T-cell (primary cell): ENCODE results near the gene HELZ2. TPM values are rescaled to one million over a fixed set of nuclear protein-coding genes. Genes with fewer than 3 reads are reported as not detected.
"Not testable (repeated sequence)": the region's sequence is repeated elsewhere in the genome, so short reads cannot be mapped to it uniquely, and the experiment has no call there.

Experiments used
- ATAC-seq, 4 experiments: fragments of 200-7000 bp in 3 of 4; fragments of 150-1000 bp in 1 of 4; cut with Tn5 transposase; replicated peaks in 1 of 4; 1 replicate in 3 of 4; 2 replicates in 1 of 4; pipeline ENCODE4 v1.10.0; 2021; ENCODE audit warnings: moderate library complexity in 3 of 4, mild to moderate bottlenecking in 2 of 4, moderate number of reproducible peaks in 1 of 4
- CTCF ChIA-PET, 2 donors: fragments of 300-600 bp; sonication (Branson Sonifier 250); formaldehyde crosslinking; loops; one replicate each; lab custom pipeline; 2022; ENCODE audit warnings: antibody characterized with exemption in 2 of 2; lab: Charles Lee
- POLR2A ChIA-PET, 2 donors: fragments of 300-600 bp; sonication (Branson Sonifier 250); formaldehyde crosslinking; loops; one replicate each; lab custom pipeline; 2022; ENCODE audit warnings: antibody characterized with exemption in 2 of 2; lab: Charles Lee
- DNase-seq, 35 experiments: peaks; one replicate each; pipeline versions ENCODE4 v3.0.0 to v3.0.0-alpha.2; 2013 to 2023
- H3K27ac ChIP-seq: one replicate; pipeline ENCODE4 v1.5.1; 2013; ENCODE audit warnings: low read length
- H3K27me3 ChIP-seq, 2 experiments: replicated peaks in 1 of 2; 1 replicate in 1 of 2; 2 replicates in 1 of 2; pipeline versions ENCODE4 v1.6.1 to v1.7.0; 2013; ENCODE audit warnings: low read length in 1 of 2, mixed read lengths in 1 of 2; ENCODE audit not compliant: control insufficient read depth in 2 of 2, insufficient read depth in 2 of 2; ENCODE audit errors: extremely low read depth in 1 of 2
- H3K36me3 ChIP-seq, 2 donors: 1 replicate in 1 of 2; 2 replicates in 1 of 2; pipeline versions ENCODE4 v1.6.1 to v1.7.0; 2013; ENCODE audit warnings: low read length in 1 of 2; ENCODE audit not compliant: control insufficient read depth in 2 of 2, insufficient read depth in 1 of 2; ENCODE audit errors: extremely low read depth in 1 of 2
- H3K4me1 ChIP-seq, 2 experiments: 1 replicate in 1 of 2; 2 replicates in 1 of 2; pipeline versions ENCODE4 v1.6.1 to v1.7.0; 2013; ENCODE audit warnings: low read length in 2 of 2, mixed read lengths in 1 of 2; ENCODE audit not compliant: insufficient read depth in 2 of 2, control insufficient read depth in 1 of 2; ENCODE audit errors: extremely low read depth in 1 of 2
- H3K4me3 ChIP-seq, 2 donors: 1 replicate in 1 of 2; 2 replicates in 1 of 2; pipeline versions ENCODE4 v1.5.1 to v1.7.0; 2013; ENCODE audit warnings: mild to moderate bottlenecking in 2 of 2, low read length in 1 of 2, moderate library complexity in 1 of 2; ENCODE audit not compliant: control insufficient read depth in 1 of 2; ENCODE audit errors: extremely low read depth in 1 of 2
- H3K9me3 ChIP-seq: 2 replicates; pipeline ENCODE4 v1.7.0; 2013
- H3K27ac Mint-ChIP-seq, 2 donors: one replicate each; pipeline ENCODE4 v1.8.0; 2020 to 2021; ENCODE audit warnings: mild to moderate bottlenecking in 2 of 2, mixed read lengths in 2 of 2
- H3K27me3 Mint-ChIP-seq, 2 donors: one replicate each; pipeline ENCODE4 v1.8.0; 2021 to 2022; ENCODE audit warnings: mixed read lengths in 2 of 2
- H3K36me3 Mint-ChIP-seq: one replicate; pipeline ENCODE4 v1.8.0; 2021; ENCODE audit warnings: mixed read lengths
- H3K4me1 Mint-ChIP-seq, 3 donors: one replicate each; pipeline ENCODE4 v1.8.0; 2020 to 2022; ENCODE audit warnings: mixed read lengths in 3 of 3, mild to moderate bottlenecking in 1 of 3
- H3K4me3 Mint-ChIP-seq, 3 donors: one replicate each; pipeline ENCODE4 v1.8.0; 2020 to 2022; ENCODE audit warnings: mild to moderate bottlenecking in 3 of 3, mixed read lengths in 3 of 3, moderate library complexity in 3 of 3
- H3K9me3 Mint-ChIP-seq, 3 donors: one replicate each; pipeline ENCODE4 v1.8.0; 2020 to 2022; ENCODE audit warnings: mixed read lengths in 3 of 3
- WGBS: methylation state at CpG from one replicate; pipeline ENCODE4 v1.1.5; 2013; ENCODE audit warnings: missing lambda C conversion rate; ENCODE audit not compliant: insufficient coverage; 5-methylcytosine and 5-hydroxymethylcytosine counted together
- total RNA-seq, 35 experiments: library from RNA in 6 of 35; stranded (reverse) in 6 of 35; fragments of 120-200 nt in 1 of 35; gene quantifications; one replicate each; pipeline versions ENCODE4 v1.2.1 to v1.2.4 and lab custom pipeline; 2013 to 2026

Gene HELZ2
- total RNA-seq, 5 donors from 2014 or later (not counting 1 experiment from before 2014, with no cell fraction given), result 31.6 to 73.0 (median 43.5) TPM

GRCh38 chr20:63612276-63612931 is 38.4 kb upstream of the HELZ2 start:
- Histone ChIP-seq H3K27ac (no peak overlapping the region), H3K36me3 (peaks cover 23 to 30% of the 10 kb centered on the region in 2 donors), H3K27me3 (no peaks in the 10 kb centered on the region), H3K4me3 (no peak overlapping the region), H3K4me1 (peaks cover 0 to 6% of the 10 kb centered on the region in 2 experiments), H3K9me3 (no peaks in the 10 kb centered on the region)
- no peak for ATAC-seq
- Mint-ChIP-seq H3K4me3 (no peak overlapping the region), H3K27ac (no peak overlapping the region), H3K36me3 (peaks cover 21% of the 10 kb centered on the region), H3K27me3 (no peaks in the 10 kb centered on the region), H3K4me1 (peaks cover 4 to 8% (median 6%) of the 10 kb centered on the region in 3 donors), H3K9me3 (no peaks in the 10 kb centered on the region)
- POLR2A ChIA-PET, result interaction anchor here in 1 of 2 donors (0.6 kb wide), 1 partner anchor 8 kb away, joined by 3 read pairs; no protein-coding TSS in a partner anchor
- 93% methylated on average over 14 of the region's 20 CpGs for WGBS
- peak in 1 of 35 experiments; percentile 21 for DNase-seq
- CTCF ChIA-PET, result interaction anchor here in 1 of 2 donors (0.5 kb wide), 1 partner anchor 74 kb away, joined by 3 read pairs; no protein-coding TSS in a partner anchor

- H3K4me1 ChIP-seq, result peaks cover 0 to 8% of the 10 kb centered on the region in 2 experiments
- peaks cover 20 to 23% of the 10 kb centered on the region in 2 donors for H3K36me3 ChIP-seq
- CTCF ChIA-PET, result interaction anchor here in 1 of 2 donors (0.5 kb wide), 1 partner anchor 73 kb away, joined by 3 read pairs; no protein-coding TSS in a partner anchor
- WGBS, result 100% methylated on average over 8 of the region's 10 CpGs
- H3K27me3 Mint-ChIP-seq, result no peaks in the 10 kb centered on the region
- DNase-seq, result no peak
- no peak overlapping the region for H3K27ac ChIP-seq
- no peak overlapping the region for H3K4me3 ChIP-seq
- POLR2A ChIA-PET, result interaction anchor here in 1 of 2 donors (0.6 kb wide), 1 partner anchor 7 kb away, joined by 3 read pairs; no protein-coding TSS in a partner anchor
- H3K27ac Mint-ChIP-seq, result no peak overlapping the region
- H3K9me3 Mint-ChIP-seq, result no peaks in the 10 kb centered on the region
- peaks cover 6 to 11% (median 7%) of the 10 kb centered on the region in 3 donors for H3K4me1 Mint-ChIP-seq
- H3K36me3 Mint-ChIP-seq, result peaks cover 21% of the 10 kb centered on the region
- H3K4me3 Mint-ChIP-seq, result no peak overlapping the region
- no peaks in the 10 kb centered on the region for H3K27me3 ChIP-seq
- ATAC-seq, result no peak
- no peaks in the 10 kb centered on the region for H3K9me3 ChIP-seq
Measured at GRCh38 chr20:63611646-63612045, 37.6 kb upstream of the HELZ2 start.

GRCh38 chr20:63610581-63611435 is 36.8 kb upstream of the HELZ2 start:
- H3K27ac Mint-ChIP-seq, result no peak overlapping the region
- 97% methylated on average over 17 of the region's 17 CpGs for WGBS

DNA sequence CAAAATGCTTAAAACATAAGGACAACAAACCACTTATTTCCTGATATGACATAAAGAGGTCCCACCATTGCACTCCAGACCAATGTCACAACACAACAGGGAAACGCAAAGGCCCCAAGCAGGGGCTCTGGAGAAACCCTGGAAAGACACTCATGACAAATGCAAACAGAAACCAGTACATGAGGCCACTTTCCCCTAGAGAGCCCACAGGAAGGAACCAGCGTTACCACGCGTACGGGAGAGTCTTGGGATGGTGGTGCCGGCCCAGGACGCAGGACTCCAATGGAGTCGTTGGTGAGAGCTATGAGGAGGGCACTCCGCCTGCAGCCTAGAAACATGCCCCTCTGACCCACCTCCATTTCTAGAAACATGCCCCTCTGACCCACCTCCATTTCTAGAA is 32.6 kb upstream of the HELZ2 start:
- DNase-seq (no peak), ATAC-seq (no peak)
- WGBS, result no CpG with 5 or more reads among the region's 9 CpGs
- Histone ChIP-seq H3K4me1 (peaks cover 0 to 10% of the 10 kb centered on the region in 2 experiments), H3K27ac (no peak overlapping the region), H3K36me3 (peaks cover 7 to 23% of the 10 kb centered on the region in 2 donors), H3K9me3 (no peaks in the 10 kb centered on the region), H3K27me3 (no peaks in the 10 kb centered on the region), H3K4me3 (no peak overlapping the region)
- ChIA-PET CTCF (no interaction called here), POLR2A (no interaction called here)
- no peaks in the 10 kb centered on the region for H3K9me3 Mint-ChIP-seq
- peaks cover 0 to 12% (median 6%) of the 10 kb centered on the region in 3 donors for H3K4me1 Mint-ChIP-seq
- H3K27me3 Mint-ChIP-seq, result no peaks in the 10 kb centered on the region
- no peak overlapping the region for H3K4me3 Mint-ChIP-seq
- H3K36me3 Mint-ChIP-seq, result peaks cover 12% of the 10 kb centered on the region
- H3K27ac Mint-ChIP-seq, result no peak overlapping the region

More at GRCh38 chr20:63610581-63611435, 36.8 kb upstream of the HELZ2 start:
- Histone ChIP-seq H3K36me3 (peaks cover 16 to 17% of the 10 kb centered on the region in 2 donors), H3K4me1 (peaks cover 0 to 8% of the 10 kb centered on the region in 2 experiments), H3K27me3 (no peaks in the 10 kb centered on the region), H3K9me3 (no peaks in the 10 kb centered on the region), H3K4me3 (no peak overlapping the region), H3K27ac (no peak overlapping the region)
- H3K36me3 Mint-ChIP-seq, result peaks cover 15% of the 10 kb centered on the region
- DNase-seq (no peak), ATAC-seq (no peak)
- no peaks in the 10 kb centered on the region for H3K27me3 Mint-ChIP-seq
- CTCF ChIA-PET, result no interaction called here
- no peak overlapping the region for H3K4me3 Mint-ChIP-seq
- POLR2A ChIA-PET, result no interaction called here
- no peaks in the 10 kb centered on the region for H3K9me3 Mint-ChIP-seq
- H3K4me1 Mint-ChIP-seq, result peaks cover 6 to 13% (median 7%) of the 10 kb centered on the region in 3 donors

- no peak overlapping the region for H3K4me3 Mint-ChIP-seq
- H3K27me3 Mint-ChIP-seq, result no peaks in the 10 kb centered on the region
- H3K27ac ChIP-seq, result peak overlapping the region; percentile 31
- no peaks in the 10 kb centered on the region for H3K9me3 Mint-ChIP-seq
- H3K36me3 ChIP-seq, result peaks cover 6 to 46% of the 10 kb centered on the region in 2 donors
- no peak overlapping the region for H3K4me3 ChIP-seq
- no peaks in the 10 kb centered on the region for H3K27me3 ChIP-seq
- POLR2A ChIA-PET, result no interaction called here
- H3K36me3 Mint-ChIP-seq, result peaks cover 34% of the 10 kb centered on the region
- 94% methylated on average over 3 of the region's 3 CpGs for WGBS
- H3K27ac Mint-ChIP-seq, result peak overlapping the region in 1 of 2 donors; percentile 44
- CTCF ChIA-PET, result no interaction called here
- DNase-seq (no peak), ATAC-seq (no peak)
- H3K4me1 Mint-ChIP-seq, result peaks cover 0 to 12% (median 6%) of the 10 kb centered on the region in 3 donors
- peaks cover 0 to 10% of the 10 kb centered on the region in 2 experiments for H3K4me1 ChIP-seq
- no peaks in the 10 kb centered on the region for H3K9me3 ChIP-seq
Measured at GRCh38 chr20:63602321-63602720, 28.3 kb upstream of the HELZ2 start.

DNA sequence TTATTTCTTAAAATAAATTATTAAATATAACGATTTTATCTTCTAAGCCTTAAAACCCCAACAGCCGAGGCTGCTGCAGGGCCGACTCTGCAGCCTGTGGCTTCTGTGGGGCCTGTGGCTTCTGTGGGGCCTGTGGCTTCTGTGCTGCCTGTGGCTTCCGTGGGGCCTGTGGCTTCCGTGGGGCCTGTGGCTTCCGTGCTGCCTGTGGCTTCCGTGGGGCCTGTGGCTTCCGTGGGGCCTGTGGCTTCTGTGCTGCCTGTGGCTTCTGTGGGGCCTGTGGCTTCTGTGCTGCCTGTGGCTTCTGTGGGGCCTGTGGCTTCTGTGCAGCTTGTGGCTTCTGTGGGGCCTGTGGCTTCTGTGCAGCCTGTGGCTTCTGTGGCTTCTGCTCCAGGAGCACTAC is 27.6 kb upstream of the HELZ2 start:
- H3K27ac Mint-ChIP-seq, result peak overlapping the region in 1 of 2 donors; percentile 44
- CTCF ChIA-PET, result not testable (repeated sequence)

More for the DNA sequence above, 27.6 kb upstream of the HELZ2 start:
- peak in 17 of 35 experiments; percentile 8 to 44 (median 23) for DNase-seq
- H3K36me3 Mint-ChIP-seq, result peaks cover 34% of the 10 kb centered on the region
- H3K4me3 ChIP-seq, H3K27me3 ChIP-seq, H3K4me1 ChIP-seq, H3K4me1 Mint-ChIP-seq, POLR2A ChIA-PET, H3K9me3 Mint-ChIP-seq, H3K27me3 Mint-ChIP-seq, ATAC-seq, H3K4me3 Mint-ChIP-seq, H3K9me3 ChIP-seq: not testable (repeated sequence)
- peak overlapping the region; percentile 31 for H3K27ac ChIP-seq
- peaks cover 6 to 47% of the 10 kb centered on the region in 2 donors for H3K36me3 ChIP-seq
- WGBS, result 0% methylated on average over 2 of the region's 8 CpGs
